Lower leg skin (tissue), 4 donors: Measurements from ENCODE around the gene ATG7. TPM values are rescaled to one million over a fixed set of nuclear protein-coding genes. Genes with fewer than 3 reads are reported as not detected.
"Not testable (repeated sequence)": the region's sequence is repeated elsewhere in the genome, so short reads cannot be mapped to it uniquely, and the experiment has no call there.

ENCODE experiments used
- DNase-seq, 2 donors: peaks; one replicate each; pipeline ENCODE4 v3.0.0-alpha.2; 2019; ENCODE audit warnings: low spot score in 2 of 2
- H3K4me3 ChIP-seq: fragments of 200-600 bp; sonication (generic); 2 replicates; pipeline ENCODE4 v1.5.1; 2017; ENCODE audit warnings: mild to moderate bottlenecking, low read depth; ENCODE audit not compliant: poor library complexity, severe bottlenecking
- CTCF ChIP-seq, 3 donors: fragments of 450-650 bp; IDR thresholded peaks; one replicate each; pipeline ENCODE4 v1.5.1; 2016; ENCODE audit warnings: antibody characterized with exemption in 3 of 3, mild to moderate bottlenecking in 3 of 3, moderate library complexity in 2 of 3
- POLR2A ChIP-seq, 2 donors: fragments of 450-650 bp; IDR thresholded peaks; one replicate each; pipeline ENCODE4 v1.6.1; 2016 to 2017; ENCODE audit warnings: antibody characterized with exemption in 2 of 2, mild to moderate bottlenecking in 1 of 2, moderate library complexity in 1 of 2
- WGBS, 2 donors: methylation state at CpG; one replicate each; pipeline ENCODE4 v1.1.5; 2018; 5-methylcytosine and 5-hydroxymethylcytosine counted together
- intact Hi-C: fragments of 100-400 bp; cut with DNase I; formaldehyde crosslinking; loops from one replicate; pipeline ENCODE4 v1.15.0; 2023; ENCODE audit warnings: low total_unique reads
- total RNA-seq, 4 donors: library from RNA; depleted of rRNA; stranded (reverse); fragments of >200 nt; gene quantifications; one replicate each; pipeline ENCODE4 v1.1.0, GENCODE V29; 2016

The ATG7 gene
- total RNA-seq, 4 donors from 2014 or later = 38.8 to 110 (median 53.2) TPM

- no peak overlapping the region for H3K4me3 ChIP-seq
- DNase-seq = no peak
- intact Hi-C loops = no loop called here
- TF ChIP-seq CTCF (IDR thresholded peaks at IDR 0.05) = no peak
- no peak for TF ChIP-seq POLR2A (IDR thresholded peaks at IDR 0.05)
Observed at GRCh38 chr3:11507719-11508118, 235.5 kb downstream of the ATG7 start.

- WGBS, 2 donors = 64 to 65% methylated on average over 5 of the region's 5 CpGs
- TF ChIP-seq CTCF (IDR thresholded peaks at IDR 0.05) (no peak), POLR2A (IDR thresholded peaks at IDR 0.05) (no peak)
Observed at GRCh38 chr3:11508346-11509172, 236.4 kb downstream of the ATG7 start.

GRCh38 chr3:11509173-11510000 is 237.2 kb downstream of the ATG7 start:
- peak; percentile 55 to 89 for DNase-seq
- no peak overlapping the region for H3K4me3 ChIP-seq
- TF ChIP-seq CTCF (IDR thresholded peaks at IDR 0.05) (no peak), POLR2A (IDR thresholded peaks at IDR 0.05) (no peak)
- intact Hi-C loops = no loop called here
- 12 to 19% methylated on average over 9 of the region's 9 CpGs for WGBS, 2 donors

More at GRCh38 chr3:11508346-11509172, 236.4 kb downstream of the ATG7 start:
- no peak for DNase-seq
- no peak overlapping the region for H3K4me3 ChIP-seq
- intact Hi-C loops = no loop called here

- no peak overlapping the region for H3K4me3 ChIP-seq
- 37 to 46% methylated on average over 5 of the region's 5 CpGs for WGBS, 2 donors
- DNase-seq = no peak
- no peak for TF ChIP-seq CTCF (IDR thresholded peaks at IDR 0.05)
- TF ChIP-seq POLR2A (IDR thresholded peaks at IDR 0.05) = no peak
- intact Hi-C loops = no loop called here
Observed at GRCh38 chr3:11510001-11510340, 237.8 kb downstream of the ATG7 start.

GRCh38 chr3:11510356-11510755 is 238.2 kb downstream of the ATG7 start:
- intact Hi-C loops = no loop called here
- no peak overlapping the region for H3K4me3 ChIP-seq
- TF ChIP-seq CTCF (IDR thresholded peaks at IDR 0.05) = no peak
- TF ChIP-seq POLR2A (IDR thresholded peaks at IDR 0.05) = no peak
- no peak for DNase-seq
- WGBS, 2 donors = 72 to 77% methylated on average over 5 of the region's 5 CpGs

- WGBS, 2 donors = 94 to 100% methylated on average over 2 to 15 of the region's 20 CpGs
- H3K4me3 ChIP-seq, DNase-seq, intact Hi-C loops: not testable (repeated sequence)
Observed at GRCh38 chr3:11511606-11512005, 239.4 kb downstream of the ATG7 start.

- H3K4me3 ChIP-seq, DNase-seq, intact Hi-C loops: not testable (repeated sequence)
- WGBS, 2 donors = 90% methylated on average over 21 to 22 of the region's 27 CpGs
Observed at GRCh38 chr3:11513125-11513816, 241.1 kb downstream of the ATG7 start.
